ENCODE data around the gene PLCB4. TPM values are rescaled to one million over a fixed set of nuclear protein-coding genes. Genes with fewer than 3 reads are reported as not detected.
"Not testable (repeated sequence)": the region's sequence is repeated elsewhere in the genome, so short reads cannot be mapped to it uniquely, and the experiment has no call there.

The PLCB4 gene
- total RNA-seq, 2 experiments from 2014 or later = not detected

DNA sequence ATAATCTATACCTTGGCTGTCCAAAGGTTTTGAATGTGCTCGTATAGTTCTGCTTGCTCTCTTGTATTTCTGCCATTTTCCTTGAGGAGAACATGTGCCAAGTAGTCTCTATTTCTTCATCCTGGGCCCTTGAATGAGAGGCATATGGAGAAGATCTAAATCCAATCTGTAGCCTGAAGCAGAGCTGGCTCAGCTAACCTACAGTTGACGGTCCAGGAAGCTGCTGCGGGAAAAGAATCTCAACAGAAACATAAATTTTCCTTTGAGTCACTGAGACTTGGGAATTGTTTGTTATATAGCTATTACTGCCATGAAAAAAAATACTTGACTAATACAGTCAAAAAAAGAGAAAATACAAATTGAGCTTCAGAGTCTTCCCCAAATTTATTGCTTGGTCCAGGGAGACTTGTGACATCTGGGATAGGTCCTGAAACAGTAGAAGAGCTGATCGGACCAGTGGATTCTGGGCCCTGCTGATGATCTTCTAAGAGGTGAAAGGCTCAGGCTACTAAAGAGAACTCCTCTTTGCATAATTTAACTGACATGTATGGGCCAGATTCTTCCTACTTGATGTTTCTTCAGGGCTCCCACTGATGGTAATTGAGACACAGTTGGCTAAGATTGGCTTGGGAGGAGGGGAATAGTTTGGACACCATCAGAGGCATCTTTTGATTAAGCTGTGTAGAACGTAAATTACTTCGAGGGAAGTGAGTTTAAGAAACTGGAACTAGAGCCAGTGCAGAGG lies 29.9 kb upstream of the PLCB4 start:
- TF ChIP-seq, protein P1, sequence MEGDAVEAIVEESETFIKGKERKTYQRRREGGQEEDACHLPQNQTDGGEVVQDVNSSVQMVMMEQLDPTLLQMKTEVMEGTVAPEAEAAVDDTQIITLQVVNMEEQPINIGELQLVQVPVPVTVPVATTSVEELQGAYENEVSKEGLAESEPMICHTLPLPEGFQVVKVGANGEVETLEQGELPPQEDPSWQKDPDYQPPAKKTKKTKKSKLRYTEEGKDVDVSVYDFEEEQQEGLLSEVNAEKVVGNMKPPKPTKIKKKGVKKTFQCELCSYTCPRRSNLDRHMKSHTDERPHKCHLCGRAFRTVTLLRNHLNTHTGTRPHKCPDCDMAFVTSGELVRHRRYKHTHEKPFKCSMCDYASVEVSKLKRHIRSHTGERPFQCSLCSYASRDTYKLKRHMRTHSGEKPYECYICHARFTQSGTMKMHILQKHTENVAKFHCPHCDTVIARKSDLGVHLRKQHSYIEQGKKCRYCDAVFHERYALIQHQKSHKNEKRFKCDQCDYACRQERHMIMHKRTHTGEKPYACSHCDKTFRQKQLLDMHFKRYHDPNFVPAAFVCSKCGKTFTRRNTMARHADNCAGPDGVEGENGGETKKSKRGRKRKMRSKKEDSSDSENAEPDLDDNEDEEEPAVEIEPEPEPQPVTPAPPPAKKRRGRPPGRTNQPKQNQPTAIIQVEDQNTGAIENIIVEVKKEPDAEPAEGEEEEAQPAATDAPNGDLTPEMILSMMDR (conservative IDR thresholded peaks at IDR 0.05; ENCODE audit: low read length) = no peak
- TF ChIP-seq EZH2phosphoT487 (IDR thresholded peaks at IDR 0.05; ENCODE audit: borderline replicate concordance, low read depth, low read length) = no peak
- Histone ChIP-seq H3K4me3 (ENCODE audit: low read depth, low read length, poor library complexity, severe bottlenecking) (no peak overlapping the region), H3K9me2 (ENCODE audit: insufficient read depth, low read length) (no peaks in the 10 kb centered on the region), H3K4me2 (ENCODE audit: low read length) (no peak overlapping the region), H3K36me3 (ENCODE audit: insufficient read depth, low read length) (no peaks in the 10 kb centered on the region), H2AFZ (ENCODE audit: low read length) (no peak overlapping the region), H3K27ac (ENCODE audit: low read depth, low read length, poor library complexity, severe bottlenecking) (no peak overlapping the region), H3K9me3 (ENCODE audit: low read length) (no peaks in the 10 kb centered on the region), H3K4me1 (ENCODE audit: insufficient read depth, low read length, poor library complexity, severe bottlenecking) (no peaks in the 10 kb centered on the region), H3K79me2 (ENCODE audit: insufficient read depth, low read depth, low read length) (no peaks in the 10 kb centered on the region), H4K20me1 (ENCODE audit: insufficient read depth, low read length) (no peaks in the 10 kb centered on the region)
- CTCF ChIA-PET (ENCODE audit: unreplicated experiment) = no interaction called here
- intact Hi-C loops (cut with micrococcal nuclease; ENCODE audit: unreplicated experiment) = no loop called here
- POLR2A ChIA-PET = no interaction called here
- DNase-seq (ENCODE audit: low spot score) = no peak
- BruUV-seq (replicated peaks) = no TSS peak

GRCh38 chr20:9040863-9041524 lies 27.9 kb upstream of the PLCB4 start:
- CTCF ChIA-PET (ENCODE audit: unreplicated experiment) = no interaction called here
- no peaks in the 10 kb centered on the region for H3K9me3 ChIP-seq (ENCODE audit: low read length)
- H2AFZ ChIP-seq (ENCODE audit: low read length) = no peak overlapping the region
- H3K79me2 ChIP-seq (ENCODE audit: insufficient read depth, low read depth, low read length) = no peaks in the 10 kb centered on the region
- no peak for DNase-seq (ENCODE audit: low spot score)
- H3K36me3 ChIP-seq (ENCODE audit: insufficient read depth, low read length) = no peaks in the 10 kb centered on the region
- no peaks in the 10 kb centered on the region for H3K4me1 ChIP-seq (ENCODE audit: insufficient read depth, low read length, poor library complexity, severe bottlenecking)
- H3K9me2 ChIP-seq (ENCODE audit: insufficient read depth, low read length) = no peaks in the 10 kb centered on the region
- POLR2A ChIA-PET = no interaction called here
- no TSS peak for BruUV-seq (replicated peaks)
- no peak overlapping the region for H3K4me3 ChIP-seq (ENCODE audit: low read depth, low read length, poor library complexity, severe bottlenecking)
- no peaks in the 10 kb centered on the region for H4K20me1 ChIP-seq (ENCODE audit: insufficient read depth, low read length)
- TF ChIP-seq, protein P1 (conservative IDR thresholded peaks at IDR 0.05; ENCODE audit: low read length) = no peak
- TF ChIP-seq EZH2phosphoT487 (IDR thresholded peaks at IDR 0.05; ENCODE audit: borderline replicate concordance, low read depth, low read length) = no peak
- intact Hi-C loops (cut with micrococcal nuclease; ENCODE audit: unreplicated experiment) = no loop called here
- H3K4me2 ChIP-seq (ENCODE audit: low read length) = no peak overlapping the region
- H3K27ac ChIP-seq (ENCODE audit: low read depth, low read length, poor library complexity, severe bottlenecking) = no peak overlapping the region

GRCh38 chr20:9043364-9043763 lies 25.5 kb upstream of the PLCB4 start:
- no TSS peak for BruUV-seq (replicated peaks)
- CTCF ChIA-PET (ENCODE audit: unreplicated experiment) = no interaction called here
- Histone ChIP-seq H4K20me1 (ENCODE audit: insufficient read depth, low read length) (no peaks in the 10 kb centered on the region), H3K4me3 (ENCODE audit: low read depth, low read length, poor library complexity, severe bottlenecking) (no peak overlapping the region), H2AFZ (ENCODE audit: low read length) (no peak overlapping the region), H3K4me2 (ENCODE audit: low read length) (no peak overlapping the region), H3K27ac (ENCODE audit: low read depth, low read length, poor library complexity, severe bottlenecking) (no peak overlapping the region), H3K9me3 (ENCODE audit: low read length) (no peaks in the 10 kb centered on the region), H3K36me3 (ENCODE audit: insufficient read depth, low read length) (no peaks in the 10 kb centered on the region), H3K79me2 (ENCODE audit: insufficient read depth, low read depth, low read length) (no peaks in the 10 kb centered on the region), H3K4me1 (ENCODE audit: insufficient read depth, low read length, poor library complexity, severe bottlenecking) (no peaks in the 10 kb centered on the region), H3K9me2 (ENCODE audit: insufficient read depth, low read length) (no peaks in the 10 kb centered on the region)
- POLR2A ChIA-PET = interaction anchor here (0.6 kb wide), 1 partner anchor 135 kb away, joined by 3 read pairs; no protein-coding TSS in a partner anchor
- intact Hi-C loops (cut with micrococcal nuclease; ENCODE audit: unreplicated experiment) = no loop called here
- no peak for DNase-seq (ENCODE audit: low spot score)
- TF ChIP-seq, protein P1 (conservative IDR thresholded peaks at IDR 0.05; ENCODE audit: low read length) = no peak

DNA sequence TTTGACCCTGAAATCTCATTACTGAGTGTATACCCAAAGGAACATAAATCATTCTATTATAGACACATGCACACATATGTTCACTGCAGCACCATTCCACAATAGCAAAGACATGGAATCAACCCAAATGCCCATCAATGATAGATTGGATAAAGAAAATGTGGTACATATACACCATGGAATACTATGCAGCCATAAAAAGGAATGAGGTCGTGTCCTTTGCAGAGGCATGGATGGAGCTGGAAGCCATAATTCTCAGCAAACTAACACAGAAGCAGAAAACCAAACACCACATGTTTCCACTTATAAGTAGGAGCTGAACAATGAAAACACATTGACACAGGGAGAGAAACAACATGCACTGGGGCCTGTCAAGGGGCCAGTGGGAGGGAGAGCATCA lies 21.0 kb upstream of the PLCB4 start:
- H2AFZ ChIP-seq (ENCODE audit: low read length); H3K36me3 ChIP-seq (ENCODE audit: insufficient read depth, low read length); DNase-seq (ENCODE audit: low spot score); POLR2A ChIA-PET; H3K4me2 ChIP-seq (ENCODE audit: low read length); H3K4me1 ChIP-seq (ENCODE audit: insufficient read depth, low read length, poor library complexity, severe bottlenecking); intact Hi-C loops (cut with micrococcal nuclease; ENCODE audit: unreplicated experiment); H3K9me2 ChIP-seq (ENCODE audit: insufficient read depth, low read length); H4K20me1 ChIP-seq (ENCODE audit: insufficient read depth, low read length); CTCF ChIA-PET (ENCODE audit: unreplicated experiment); H3K9me3 ChIP-seq (ENCODE audit: low read length); BruUV-seq (replicated peaks); H3K27ac ChIP-seq (ENCODE audit: low read depth, low read length, poor library complexity, severe bottlenecking); H3K79me2 ChIP-seq (ENCODE audit: insufficient read depth, low read depth, low read length); H3K4me3 ChIP-seq (ENCODE audit: low read depth, low read length, poor library complexity, severe bottlenecking): not testable (repeated sequence)

Measured in OCI-LY7 (cell line).